GM19372 (cell line): ENCODE results near the gene AHRR.

Experiments used
- ATAC-seq: cut with Tn5 transposase; IDR thresholded peaks from one replicate; pipeline ENCODE4 v1.9.1; 2021; ENCODE audit warnings: mild to moderate bottlenecking, low read depth, moderate library complexity; ENCODE audit not compliant: unreplicated experiment

AHRR gene

DNA sequence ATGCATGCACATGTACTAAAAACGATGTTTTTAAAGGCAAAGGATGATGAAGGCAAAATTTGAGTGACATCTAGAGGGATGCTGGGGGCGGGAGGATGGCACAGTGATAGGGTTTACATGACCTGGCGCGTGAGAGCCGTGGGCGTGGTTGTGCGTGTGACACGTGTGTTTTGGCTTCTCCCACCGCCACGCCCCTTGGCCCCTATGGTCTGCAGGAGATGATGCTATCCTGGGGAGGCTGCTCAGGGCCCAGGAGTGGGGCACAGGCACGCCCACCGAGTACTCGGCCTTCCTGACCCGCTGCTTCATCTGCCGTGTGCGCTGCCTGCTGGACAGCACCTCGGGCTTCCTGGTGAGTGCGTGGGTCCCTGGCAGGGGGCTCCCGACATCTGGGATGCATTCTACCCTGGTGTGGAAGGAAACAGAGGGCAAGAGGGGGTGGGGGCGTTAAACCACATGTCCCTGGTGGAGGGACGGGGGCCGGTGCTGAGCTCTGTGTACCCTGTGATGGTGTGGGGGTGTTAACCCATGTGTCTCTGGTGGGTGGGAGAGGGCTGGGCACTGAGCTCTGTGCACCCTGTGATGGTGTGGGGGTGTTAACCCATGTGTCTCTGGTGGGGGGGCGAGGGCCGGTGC is 102.2 kb downstream of the AHRR start:
- no peak for ATAC-seq

DNA sequence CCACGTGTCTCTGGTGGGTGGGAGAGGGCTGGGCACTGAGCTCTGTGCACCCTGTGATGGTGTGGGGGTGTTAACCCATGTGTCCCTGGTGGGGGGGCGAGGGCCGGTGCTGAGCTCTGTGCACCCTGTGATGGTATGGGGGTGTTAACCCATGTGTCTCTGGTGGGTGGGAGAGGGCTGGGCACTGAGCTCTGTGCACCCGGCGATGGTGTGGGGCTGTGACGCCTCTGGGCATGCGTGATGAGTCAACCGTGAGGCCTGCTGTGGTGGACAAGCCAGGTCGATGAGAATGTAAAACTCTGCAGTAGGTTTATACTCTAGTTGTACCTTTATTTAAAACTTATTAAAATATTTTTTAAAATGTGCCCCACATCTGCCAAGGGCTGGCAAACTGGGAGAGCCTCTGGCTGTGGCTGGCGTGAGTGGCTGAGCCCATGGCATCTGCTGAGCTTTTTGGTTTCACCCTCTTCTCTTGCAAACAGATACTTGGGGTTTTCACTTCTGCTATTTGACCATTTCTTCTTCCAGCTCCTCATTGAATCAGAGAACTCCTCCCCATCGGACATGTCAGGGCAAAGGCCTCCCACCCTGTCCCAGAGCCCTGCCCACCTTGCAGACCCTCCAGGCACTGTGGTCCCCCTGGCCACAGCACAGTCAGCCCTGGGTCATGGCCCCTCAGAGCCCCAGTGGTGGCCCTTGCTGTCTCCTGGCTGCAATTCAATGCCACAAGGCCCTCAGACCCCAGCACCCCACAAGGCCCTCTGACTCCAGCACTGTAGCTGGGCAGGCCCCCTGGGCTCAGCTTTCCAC is 103.0 kb downstream of the AHRR start:
- peak; percentile 86 for ATAC-seq

DNA sequence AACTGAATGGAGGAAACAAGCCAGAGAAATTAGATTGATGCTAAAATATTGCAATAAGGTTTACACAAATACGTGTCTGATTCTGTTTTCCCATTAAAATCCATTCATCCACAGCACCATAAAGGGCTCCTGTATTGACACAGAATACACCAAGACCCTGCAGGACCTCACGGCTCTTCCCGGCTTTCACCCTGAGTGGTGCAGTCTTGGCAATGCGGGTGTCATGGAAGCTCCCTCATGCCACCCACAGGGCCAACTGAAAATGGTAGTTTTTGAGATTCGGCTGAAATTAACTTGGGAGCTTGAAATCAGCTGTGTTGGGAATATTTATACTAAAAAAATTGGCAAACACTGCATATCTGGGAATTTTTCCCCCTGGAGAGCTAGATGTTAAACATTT is 104.2 kb downstream of the AHRR start:
- no peak for ATAC-seq

DNA sequence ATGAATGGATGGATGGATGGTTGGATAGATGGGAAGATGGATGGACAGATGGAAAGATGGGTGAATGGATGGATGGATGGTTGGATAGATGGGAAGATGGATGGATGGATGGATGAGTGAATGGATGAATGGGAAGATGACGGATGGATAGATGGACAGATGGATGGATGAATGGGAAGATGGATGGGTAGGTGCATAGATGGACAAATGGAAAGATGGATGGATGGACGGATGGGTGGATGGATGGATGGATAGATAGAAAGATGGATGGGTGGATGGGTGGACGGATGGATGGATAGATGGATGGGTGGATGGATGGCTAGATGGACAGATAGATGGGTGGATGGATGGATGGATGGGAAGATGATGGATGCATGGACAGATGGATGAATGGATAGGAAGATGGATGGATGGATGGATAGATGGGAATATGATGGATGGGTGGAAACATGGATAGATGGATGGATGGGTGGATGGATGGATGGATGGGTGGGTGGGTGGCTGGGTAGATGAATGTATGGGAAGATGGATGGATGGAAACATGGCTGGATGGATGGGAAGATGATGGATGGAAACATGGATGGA is 105.0 kb downstream of the AHRR start:
- ATAC-seq = no peak

DNA sequence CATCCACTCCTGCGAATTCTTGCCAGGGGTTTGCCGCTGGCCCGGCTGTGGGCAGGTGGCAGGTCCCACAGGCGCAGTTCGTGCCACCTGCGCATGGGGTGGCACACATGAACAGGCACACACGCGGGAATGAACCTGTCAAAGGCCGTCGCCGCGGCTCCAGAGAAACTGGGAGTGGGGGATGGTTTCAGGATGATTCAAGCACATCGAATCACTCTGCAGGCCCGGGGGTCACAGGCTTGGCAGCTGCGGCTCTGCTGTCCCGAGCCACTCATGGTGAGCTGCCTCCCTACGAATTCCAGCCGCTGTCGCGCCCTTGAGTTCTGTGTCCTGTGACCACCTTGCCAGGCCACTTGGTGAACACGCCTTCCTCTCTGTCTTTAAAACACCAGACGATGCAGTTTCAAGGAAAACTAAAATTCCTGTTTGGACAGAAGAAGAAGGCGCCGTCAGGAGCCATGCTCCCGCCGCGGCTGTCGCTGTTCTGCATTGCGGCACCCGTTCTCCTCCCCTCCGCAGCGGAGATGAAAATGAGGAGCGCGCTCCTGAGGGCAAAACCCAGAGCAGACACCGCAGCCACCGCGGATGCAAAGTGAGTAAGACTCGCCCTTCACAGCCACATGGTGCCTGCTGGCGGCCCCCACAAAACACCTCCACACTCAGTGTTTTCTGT is 106.0 kb downstream of the AHRR start:
- no peak for ATAC-seq

DNA sequence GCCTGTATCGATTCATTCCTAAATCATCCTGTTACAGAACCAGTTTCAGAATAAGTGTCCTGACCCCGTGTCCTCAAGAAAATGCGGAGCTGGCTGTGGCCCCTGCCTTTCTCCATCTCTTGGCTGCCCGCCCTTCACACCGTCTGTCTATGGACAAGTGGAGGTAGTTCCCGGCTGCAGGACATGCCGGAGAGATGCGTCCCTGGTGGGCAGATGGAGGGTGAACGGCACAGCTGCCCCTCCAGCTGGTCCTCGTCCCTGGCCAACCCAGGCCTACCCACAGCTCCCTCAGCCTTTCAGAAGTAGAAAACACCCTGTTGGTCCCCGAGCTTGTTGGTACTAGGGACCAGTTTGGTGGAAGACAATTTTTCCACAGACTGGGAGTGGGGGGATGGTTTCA is 106.7 kb downstream of the AHRR start:
- no peak for ATAC-seq

DNA sequence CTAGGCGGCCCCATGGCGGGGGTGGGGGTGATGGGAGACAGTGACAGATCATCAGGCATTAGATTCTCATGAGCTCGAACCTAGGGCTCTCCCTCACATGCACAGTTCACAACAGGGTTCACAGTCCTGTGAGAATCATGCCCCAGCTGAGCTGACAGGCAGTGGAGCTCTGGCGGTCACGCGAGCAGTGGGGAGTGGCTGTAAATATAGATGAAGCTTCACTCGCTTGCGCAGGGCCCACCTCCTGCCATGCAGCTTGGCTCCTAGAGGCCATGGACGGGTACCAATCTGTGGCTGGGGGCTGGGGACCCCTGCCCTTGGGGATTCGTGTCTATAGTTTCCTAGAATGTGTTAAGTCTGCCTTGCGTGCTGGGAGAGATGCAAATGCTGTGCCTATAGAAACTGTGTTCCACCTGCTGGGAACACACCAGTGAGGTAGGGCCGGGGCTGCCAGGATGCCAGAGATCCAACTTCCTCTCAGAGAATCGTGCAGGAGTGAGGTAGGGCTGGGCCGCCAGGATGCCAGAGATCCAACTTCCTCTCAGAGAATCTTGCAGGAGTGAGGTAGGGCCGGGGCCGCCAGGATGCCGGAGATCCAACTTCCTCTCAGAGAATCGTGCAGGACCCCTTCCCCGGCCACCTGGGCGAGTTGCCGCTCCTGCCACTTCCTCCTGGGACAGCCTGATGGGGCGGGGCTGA is 107.4 kb downstream of the AHRR start:
- no peak for ATAC-seq

DNA sequence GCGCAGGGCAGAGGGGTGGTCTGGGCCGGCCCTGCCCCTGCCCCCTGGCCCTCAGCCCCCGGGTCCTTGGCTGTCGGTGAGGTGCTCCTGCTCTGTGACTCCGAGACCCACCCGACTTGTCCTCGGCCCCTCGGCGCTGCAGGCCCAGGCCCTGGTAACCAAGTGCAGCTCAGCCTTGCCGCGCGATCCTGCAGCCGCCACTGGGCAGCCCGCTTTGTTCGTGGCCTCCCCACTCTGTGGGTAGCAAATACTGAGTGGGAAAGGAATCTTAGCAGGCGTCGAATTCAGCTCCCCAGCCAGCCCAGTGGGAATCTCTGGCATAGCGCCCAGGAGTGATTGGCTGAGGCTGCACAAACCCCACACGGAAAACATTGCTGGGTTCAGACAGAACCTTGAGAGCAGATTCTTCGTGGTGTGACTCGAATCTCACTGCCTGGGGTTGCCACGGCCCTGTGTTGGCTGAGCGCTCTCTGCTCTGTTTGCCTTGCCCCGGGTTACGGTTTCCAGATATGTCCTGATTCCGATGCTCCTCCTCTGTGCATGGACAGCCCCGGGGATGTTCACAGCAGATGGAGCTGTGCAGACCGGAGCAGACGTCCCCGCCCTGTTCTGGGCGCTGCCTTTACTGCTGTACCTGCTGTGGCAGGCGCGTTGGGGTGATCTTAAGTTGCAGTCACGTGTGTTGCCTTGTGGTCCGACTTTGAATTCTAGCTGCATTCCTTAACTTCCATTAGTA is 108.1 kb downstream of the AHRR start:
- no peak for ATAC-seq

DNA sequence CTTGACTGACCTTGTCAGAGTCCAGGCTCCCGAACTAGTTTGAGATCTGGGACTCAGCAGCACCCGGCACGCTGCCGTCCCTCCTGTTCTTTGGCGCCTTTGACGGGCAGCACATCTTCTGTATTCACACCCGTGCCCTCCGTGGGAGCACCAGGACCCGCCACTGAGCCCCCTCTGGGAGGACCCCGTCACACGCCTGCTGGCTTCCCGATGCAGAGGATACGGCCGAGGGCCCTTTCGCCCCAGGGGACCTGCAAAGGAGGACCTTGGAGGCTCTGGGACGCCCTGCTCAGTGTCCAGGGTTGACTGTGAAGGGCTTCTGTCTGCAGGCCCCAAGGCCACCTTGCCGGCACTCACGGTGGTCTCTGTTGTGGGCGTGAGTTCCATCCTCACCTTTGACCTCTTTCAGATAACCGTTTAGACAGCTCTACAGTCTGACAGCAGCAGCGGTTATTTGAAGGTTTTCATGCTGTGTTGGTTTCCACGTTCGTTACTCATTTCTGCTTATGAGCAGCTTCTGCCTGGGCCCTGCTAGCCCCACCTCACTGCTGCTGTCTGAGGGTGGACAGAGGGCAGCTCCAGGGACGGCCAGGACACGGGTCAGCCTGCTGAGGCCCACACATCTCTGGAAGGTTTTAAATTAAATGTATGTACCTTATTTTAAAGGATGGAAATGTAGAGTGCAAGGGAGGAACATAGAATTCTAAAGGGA is 108.9 kb downstream of the AHRR start:
- ATAC-seq = peak; percentile 12

DNA sequence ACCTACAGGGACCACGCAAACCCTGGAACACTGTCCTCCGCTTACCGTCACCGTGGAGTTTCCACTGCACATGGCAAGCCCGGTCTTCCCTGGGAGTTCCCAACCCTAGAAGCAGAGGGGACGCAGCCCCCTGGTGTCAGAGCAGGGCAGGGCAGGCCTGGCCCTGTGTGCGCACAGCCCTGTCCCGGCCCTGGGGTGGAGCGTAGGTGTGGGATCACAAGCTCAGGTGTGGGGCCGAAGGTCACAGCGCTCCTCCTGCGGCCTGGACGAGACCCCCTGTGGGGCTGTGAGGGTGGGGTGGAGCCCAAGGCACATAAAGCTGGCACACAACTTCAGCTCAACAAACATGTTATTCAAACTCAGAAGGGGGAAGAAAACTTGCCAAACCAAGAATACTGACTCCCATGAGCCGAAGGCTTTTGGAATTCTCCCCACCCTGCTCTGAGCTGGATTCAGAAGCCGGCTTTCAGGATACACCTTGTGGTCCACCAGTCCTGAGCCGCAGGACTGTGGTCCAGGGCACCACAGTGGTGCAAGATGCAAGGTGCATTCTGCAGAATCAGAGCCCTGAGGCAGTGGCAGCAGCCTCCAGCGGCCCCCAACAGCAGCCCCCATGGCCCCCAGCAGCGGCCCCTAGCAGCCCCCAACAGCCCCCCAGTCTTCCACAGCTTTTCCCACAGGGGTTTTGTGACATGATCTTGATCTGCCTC is 109.6 kb downstream of the AHRR start:
- peak; percentile 85 for ATAC-seq

DNA sequence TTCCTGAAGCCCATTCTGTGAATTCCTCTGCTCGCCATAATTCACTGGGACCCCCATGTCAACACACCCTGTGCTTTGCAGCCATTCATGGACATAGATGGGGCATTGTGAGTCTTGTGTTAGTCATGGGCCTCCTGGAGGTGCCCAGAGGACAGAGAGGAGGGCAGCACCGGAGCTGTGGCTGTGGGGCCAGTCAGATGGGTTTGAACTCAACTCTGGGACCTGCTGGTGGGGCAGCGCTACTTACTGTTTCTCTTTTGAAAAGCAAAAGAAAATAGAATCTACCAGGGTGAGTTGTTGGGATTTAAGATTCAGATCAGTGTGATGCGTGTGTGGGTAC is 110.2 kb downstream of the AHRR start:
- no peak for ATAC-seq

DNA sequence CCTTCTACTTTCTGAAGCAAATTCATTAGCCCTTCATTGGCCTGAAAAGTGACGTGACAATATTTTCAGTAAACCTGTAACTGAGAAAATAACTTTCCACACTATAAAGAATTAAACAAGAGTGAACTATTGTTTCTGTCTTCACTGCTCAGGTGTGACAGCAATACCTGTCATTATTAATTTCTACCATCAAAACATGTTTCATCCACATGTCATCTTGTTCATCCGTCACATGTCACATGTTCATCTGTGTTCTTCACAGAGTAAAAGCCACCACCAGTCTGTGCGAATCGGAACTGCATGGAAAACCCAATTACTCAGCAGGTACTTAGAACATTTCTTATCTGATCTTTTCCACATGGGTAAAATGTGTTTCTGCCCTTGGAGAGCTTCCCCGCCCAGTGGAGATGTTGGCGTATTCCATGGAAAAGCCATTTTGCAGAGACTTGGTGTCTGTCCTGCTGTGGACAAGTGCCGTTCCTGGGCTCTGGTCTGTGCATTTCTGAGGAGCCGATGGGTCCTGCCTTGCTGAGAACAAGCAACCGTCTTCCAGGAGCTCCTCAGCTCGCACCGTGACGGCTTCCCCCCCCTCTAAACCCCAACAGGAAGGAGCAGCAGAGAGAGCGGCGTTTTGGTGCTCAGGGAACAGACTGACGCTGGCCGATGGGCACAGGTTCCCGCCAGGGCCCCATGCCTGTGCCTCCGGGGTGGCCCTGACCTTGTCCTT is 110.8 kb downstream of the AHRR start:
- no peak for ATAC-seq

DNA sequence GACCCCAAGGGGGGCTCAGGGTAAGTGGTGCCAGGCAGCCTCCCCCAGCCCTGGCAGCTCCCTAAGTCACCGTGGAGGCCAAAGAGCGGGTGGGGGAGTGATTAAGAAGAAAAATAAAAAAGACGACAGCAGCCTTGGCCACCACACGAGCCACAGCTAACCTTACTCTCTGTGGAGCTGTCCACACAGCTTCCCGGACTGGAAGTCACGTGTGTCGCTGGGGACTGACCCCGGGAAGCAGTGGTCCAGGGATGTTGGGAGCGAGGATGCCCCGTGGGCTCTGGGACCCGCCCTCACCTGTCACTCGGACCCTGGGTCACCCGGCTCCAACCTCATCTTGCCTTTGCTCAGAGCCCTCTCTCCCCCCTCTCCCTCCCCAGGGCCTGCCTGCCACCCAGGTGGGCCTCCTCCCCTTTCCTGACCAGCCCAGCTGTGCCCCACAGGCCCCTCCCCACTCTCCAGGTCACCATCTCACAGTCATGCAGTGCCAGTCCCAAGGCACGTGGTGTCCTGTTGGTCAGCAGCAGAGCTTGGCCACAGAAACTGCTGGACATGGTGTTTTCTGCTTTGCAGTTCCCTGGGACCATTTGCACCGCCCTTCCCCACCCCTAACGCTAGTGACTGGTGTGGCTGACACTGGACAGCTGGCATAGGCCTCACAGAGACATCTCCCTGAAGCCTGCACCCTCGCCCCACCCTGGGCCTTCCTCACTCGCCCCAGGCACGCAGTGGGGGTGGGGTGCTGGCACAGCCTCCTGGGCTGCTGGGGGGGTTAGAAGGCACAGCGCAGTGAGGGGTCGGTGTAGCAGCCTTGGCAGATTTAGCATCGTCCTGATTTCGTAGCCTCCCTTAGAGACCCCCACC is 111.6 kb downstream of the AHRR start:
- ATAC-seq = no peak

DNA sequence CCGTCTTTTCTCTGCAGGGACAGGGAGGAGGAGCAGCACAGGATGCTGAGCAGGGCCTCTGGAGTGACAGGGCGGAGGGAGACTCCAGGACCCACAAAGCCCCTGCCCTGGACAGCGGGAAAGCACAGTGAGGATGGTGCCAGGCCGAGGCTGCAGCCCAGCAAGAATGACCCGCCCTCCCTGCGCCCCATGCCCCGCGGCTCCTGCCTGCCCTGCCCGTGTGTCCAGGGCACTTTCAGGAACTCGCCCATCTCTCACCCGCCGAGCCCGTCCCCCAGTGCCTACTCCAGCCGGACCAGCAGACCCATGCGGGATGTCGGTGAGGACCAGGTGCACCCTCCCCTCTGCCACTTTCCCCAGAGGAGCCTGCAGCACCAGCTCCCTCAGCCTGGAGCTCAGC is 112.3 kb downstream of the AHRR start:
- no peak for ATAC-seq

DNA sequence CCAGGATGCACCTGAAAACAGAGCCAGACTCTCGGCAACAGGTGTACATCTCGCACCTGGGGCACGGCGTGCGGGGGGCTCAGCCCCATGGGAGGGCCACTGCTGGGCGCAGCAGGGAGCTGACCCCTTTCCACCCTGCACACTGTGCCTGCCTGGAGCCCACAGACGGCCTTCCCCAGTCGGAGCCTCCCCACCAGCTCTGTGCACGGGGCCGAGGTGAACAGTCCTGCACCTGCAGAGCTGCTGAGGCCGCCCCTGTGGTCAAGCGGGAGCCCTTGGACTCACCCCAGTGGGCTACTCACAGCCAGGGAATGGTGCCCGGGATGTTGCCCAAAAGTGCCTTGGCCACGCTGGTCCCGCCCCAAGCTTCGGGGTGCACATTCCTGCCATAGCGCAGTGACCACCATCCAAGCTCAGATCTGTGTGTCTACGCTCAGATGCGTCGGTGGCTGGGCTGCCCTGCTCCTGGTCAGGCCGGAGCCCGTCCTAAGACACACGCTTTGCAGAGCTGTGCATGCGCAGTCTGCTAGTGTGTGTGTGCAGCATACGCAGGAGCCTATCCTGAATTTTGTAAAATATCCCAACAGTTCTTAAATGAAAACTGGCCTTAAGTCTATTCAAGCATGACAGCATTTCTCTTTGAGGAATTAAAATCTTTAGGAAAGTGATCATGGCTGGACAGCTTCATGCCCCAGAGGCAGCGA is 113.1 kb downstream of the AHRR start:
- ATAC-seq = no peak

DNA sequence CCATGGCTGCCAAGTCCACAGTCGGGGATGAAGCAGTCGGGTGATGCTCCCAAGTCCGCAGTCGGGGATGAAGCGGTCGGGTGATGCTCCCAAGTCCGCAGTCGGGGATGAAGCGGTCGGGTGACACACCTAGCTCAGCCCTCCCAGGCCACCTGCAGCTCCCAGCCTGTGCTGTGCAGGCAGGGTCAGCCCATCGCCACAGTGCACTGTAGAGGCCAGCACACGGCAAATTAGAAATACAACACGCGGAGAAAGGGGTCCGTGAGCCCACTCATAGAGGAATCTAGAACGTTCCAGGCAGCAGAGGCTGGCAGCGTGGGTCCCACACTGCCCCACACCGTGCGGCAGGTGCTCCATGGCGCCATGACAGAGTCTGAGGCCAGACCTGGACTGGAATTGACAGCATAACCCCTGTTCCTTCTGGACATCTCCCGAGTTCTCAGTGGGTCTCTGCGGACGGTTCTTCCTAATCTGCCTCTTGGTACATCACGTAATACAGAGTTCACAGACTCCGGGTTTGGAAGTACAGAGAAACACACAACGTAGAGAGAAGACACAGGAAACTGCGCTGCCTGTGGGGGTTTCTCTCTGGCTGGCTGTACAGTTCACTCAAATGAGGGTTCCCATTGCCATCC is 113.8 kb downstream of the AHRR start:
- no peak for ATAC-seq
